ENCODE results near the gene DLGAP1. TPM values are rescaled to one million over a fixed set of nuclear protein-coding genes. Genes with fewer than 3 reads are reported as not detected.

DLGAP1 gene
- polyA plus RNA-seq, 1 donor from 2014 or later = 4.5 TPM

- H3K9me2 ChIP-seq (ENCODE audit: insufficient read depth, low read length) = no peaks in the 10 kb centered on the region
- no peaks in the 10 kb centered on the region for H3K27me3 ChIP-seq (ENCODE audit: insufficient read depth, low read depth, low read length)
- H3K9me3 ChIP-seq (ENCODE audit: low read length) = no peaks in the 10 kb centered on the region
- H3K27ac ChIP-seq (ENCODE audit: low read length) = no peak overlapping the region
- no peaks in the 10 kb centered on the region for H4K20me1 ChIP-seq (ENCODE audit: insufficient read depth)
- TF ChIP-seq RAD21 (conservative IDR thresholded peaks at IDR 0.05) (no peak), MXI1 (conservative IDR thresholded peaks at IDR 0.05; ENCODE audit: poor library complexity, severe bottlenecking) (no peak), SMC3 (conservative IDR thresholded peaks at IDR 0.05; ENCODE audit: poor library complexity) (no peak), EZH2 (IDR thresholded peaks at IDR 0.05; ENCODE audit: borderline replicate concordance, insufficient read depth, low read length, poor library complexity, severe bottlenecking) (no peak), CTCF (IDR thresholded peaks at IDR 0.05; ENCODE audit: poor library complexity, severe bottlenecking) (no peak), TAF1 (IDR thresholded peaks at IDR 0.05; ENCODE audit: low read depth) (no peak), POLR2AphosphoS5 (IDR thresholded peaks at IDR 0.05) (no peak)
- TF ChIP-seq, protein P1, sequence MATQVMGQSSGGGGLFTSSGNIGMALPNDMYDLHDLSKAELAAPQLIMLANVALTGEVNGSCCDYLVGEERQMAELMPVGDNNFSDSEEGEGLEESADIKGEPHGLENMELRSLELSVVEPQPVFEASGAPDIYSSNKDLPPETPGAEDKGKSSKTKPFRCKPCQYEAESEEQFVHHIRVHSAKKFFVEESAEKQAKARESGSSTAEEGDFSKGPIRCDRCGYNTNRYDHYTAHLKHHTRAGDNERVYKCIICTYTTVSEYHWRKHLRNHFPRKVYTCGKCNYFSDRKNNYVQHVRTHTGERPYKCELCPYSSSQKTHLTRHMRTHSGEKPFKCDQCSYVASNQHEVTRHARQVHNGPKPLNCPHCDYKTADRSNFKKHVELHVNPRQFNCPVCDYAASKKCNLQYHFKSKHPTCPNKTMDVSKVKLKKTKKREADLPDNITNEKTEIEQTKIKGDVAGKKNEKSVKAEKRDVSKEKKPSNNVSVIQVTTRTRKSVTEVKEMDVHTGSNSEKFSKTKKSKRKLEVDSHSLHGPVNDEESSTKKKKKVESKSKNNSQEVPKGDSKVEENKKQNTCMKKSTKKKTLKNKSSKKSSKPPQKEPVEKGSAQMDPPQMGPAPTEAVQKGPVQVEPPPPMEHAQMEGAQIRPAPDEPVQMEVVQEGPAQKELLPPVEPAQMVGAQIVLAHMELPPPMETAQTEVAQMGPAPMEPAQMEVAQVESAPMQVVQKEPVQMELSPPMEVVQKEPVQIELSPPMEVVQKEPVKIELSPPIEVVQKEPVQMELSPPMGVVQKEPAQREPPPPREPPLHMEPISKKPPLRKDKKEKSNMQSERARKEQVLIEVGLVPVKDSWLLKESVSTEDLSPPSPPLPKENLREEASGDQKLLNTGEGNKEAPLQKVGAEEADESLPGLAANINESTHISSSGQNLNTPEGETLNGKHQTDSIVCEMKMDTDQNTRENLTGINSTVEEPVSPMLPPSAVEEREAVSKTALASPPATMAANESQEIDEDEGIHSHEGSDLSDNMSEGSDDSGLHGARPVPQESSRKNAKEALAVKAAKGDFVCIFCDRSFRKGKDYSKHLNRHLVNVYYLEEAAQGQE (IDR thresholded peaks at IDR 0.05; ENCODE audit: borderline replicate concordance) = no peak
- H3K79me2 ChIP-seq (replicated peaks; ENCODE audit: insufficient read depth, low read length) = no peaks in the 10 kb centered on the region
- H3K4me2 ChIP-seq (ENCODE audit: low read length) = no peak overlapping the region
- H3K4me3 ChIP-seq (ENCODE audit: low read length) = no peak overlapping the region
- peaks cover 5% of the 10 kb centered on the region for H3F3A ChIP-seq (ENCODE audit: insufficient read depth, low read length, poor library complexity, severe bottlenecking)
- H3K36me3 ChIP-seq (ENCODE audit: insufficient read depth, low read length) = no peaks in the 10 kb centered on the region
- no peak overlapping the region for H2AFZ ChIP-seq (ENCODE audit: low read depth, low read length)
- H3K9ac ChIP-seq (ENCODE audit: low read length) = no peak overlapping the region
Observed at GRCh38 chr18:4108016-4108415, 347.1 kb downstream of the DLGAP1 start.

GRCh38 chr18:4107049-4107467, 348.0 kb downstream of the DLGAP1 start:
- Histone ChIP-seq H3K79me2 (replicated peaks; ENCODE audit: insufficient read depth, low read length) (no peaks in the 10 kb centered on the region), H3K9me2 (ENCODE audit: insufficient read depth, low read length) (no peaks in the 10 kb centered on the region), H3K27ac (ENCODE audit: low read length) (no peak overlapping the region), H3K4me2 (ENCODE audit: low read length) (no peak overlapping the region), H2AFZ (ENCODE audit: low read depth, low read length) (peak overlapping the region; percentile 43), H3K27me3 (ENCODE audit: insufficient read depth, low read depth, low read length) (no peaks in the 10 kb centered on the region), H3K9ac (ENCODE audit: low read length) (no peak overlapping the region), H3K36me3 (ENCODE audit: insufficient read depth, low read length) (no peaks in the 10 kb centered on the region), H3K9me3 (ENCODE audit: low read length) (no peaks in the 10 kb centered on the region), H3F3A (ENCODE audit: insufficient read depth, low read length, poor library complexity, severe bottlenecking) (peaks cover 5% of the 10 kb centered on the region), H4K20me1 (ENCODE audit: insufficient read depth) (no peaks in the 10 kb centered on the region), H3K4me3 (ENCODE audit: low read length) (peak overlapping the region; percentile 35)
- TF ChIP-seq POLR2AphosphoS5 (IDR thresholded peaks at IDR 0.05) (no peak), SMC3 (conservative IDR thresholded peaks at IDR 0.05; ENCODE audit: poor library complexity) (no peak), MXI1 (conservative IDR thresholded peaks at IDR 0.05; ENCODE audit: poor library complexity, severe bottlenecking) (no peak), RAD21 (conservative IDR thresholded peaks at IDR 0.05) (no peak), EZH2 (IDR thresholded peaks at IDR 0.05; ENCODE audit: borderline replicate concordance, insufficient read depth, low read length, poor library complexity, severe bottlenecking) (no peak), EP300 (conservative IDR thresholded peaks at IDR 0.05; ENCODE audit: poor library complexity, severe bottlenecking) (no peak), TAF1 (IDR thresholded peaks at IDR 0.05; ENCODE audit: low read depth) (no peak), CTCF (IDR thresholded peaks at IDR 0.05; ENCODE audit: poor library complexity, severe bottlenecking) (no peak)
- TF ChIP-seq, protein P1 (IDR thresholded peaks at IDR 0.05; ENCODE audit: borderline replicate concordance) = no peak

All from neural cell (in vitro differentiated cells).